Breast epithelium (tissue), 3 donors: ENCODE data around the gene ZNRF3.

Source experiments
- CTCF ChIP-seq, 3 donors: fragments of 450-650 bp; IDR thresholded peaks; one replicate each; pipeline ENCODE4 v1.5.1; 2016 to 2017; ENCODE audit warnings: antibody characterized with exemption in 3 of 3, mild to moderate bottlenecking in 3 of 3, moderate library complexity in 3 of 3
- POLR2A ChIP-seq: fragments of 450-650 bp; IDR thresholded peaks from one replicate; pipeline ENCODE4 v1.6.1; 2016; ENCODE audit warnings: antibody characterized with exemption, mild to moderate bottlenecking, moderate library complexity

GRCh38 chr22:28988457-28988856, 105.1 kb downstream of the ZNRF3 start:
- TF ChIP-seq POLR2A: no peak
- TF ChIP-seq CTCF (IDR thresholded peaks at IDR 0.05): no peak
